ENCODE data around the gene EIF2D. TPM values are rescaled to one million over a fixed set of nuclear protein-coding genes. Genes with fewer than 3 reads are reported as not detected.

EIF2D gene
- total and polyA plus RNA-seq, 2 of the 13 experiments (the other 11 are each of a cell fraction or from before 2014, with no cell fraction given) = 45.1 to 64.9 TPM

- peak; percentile 36; the same call in 1 of the 2 replicates for TF ChIP-seq TARDBP (CRISPR knock-in tag; IDR thresholded peaks at IDR 0.05)
- 0 out of 2 replicates have a peak, but pooled peaks have one; percentile 30 for TF ChIP-seq MEF2D (CRISPR knock-in tag; IDR thresholded peaks at IDR 0.05)
- no peak for TF ChIP-seq ZBTB39 (CRISPR knock-in tag; IDR thresholded peaks at IDR 0.05)
- no peak for TF ChIP-seq POLR2AphosphoS5 (IDR thresholded peaks at IDR 0.05; ENCODE audit: low read depth, low read length)
- TF ChIP-seq ZNF232 (CRISPR knock-in tag; IDR thresholded peaks at IDR 0.05; ENCODE audit: borderline replicate concordance) = no peak
- no peak for TF ChIP-seq ZNF770 (CRISPR knock-in tag; IDR thresholded peaks at IDR 0.05)
- TF ChIP-seq HDAC1 (CRISPR knock-in tag; IDR thresholded peaks at IDR 0.05) = peak; percentile 48; the same call in 1 of the 2 replicates
- TF ChIP-seq MAFG (CRISPR knock-in tag; IDR thresholded peaks at IDR 0.05) = no peak
- TF ChIP-seq, protein P1, sequence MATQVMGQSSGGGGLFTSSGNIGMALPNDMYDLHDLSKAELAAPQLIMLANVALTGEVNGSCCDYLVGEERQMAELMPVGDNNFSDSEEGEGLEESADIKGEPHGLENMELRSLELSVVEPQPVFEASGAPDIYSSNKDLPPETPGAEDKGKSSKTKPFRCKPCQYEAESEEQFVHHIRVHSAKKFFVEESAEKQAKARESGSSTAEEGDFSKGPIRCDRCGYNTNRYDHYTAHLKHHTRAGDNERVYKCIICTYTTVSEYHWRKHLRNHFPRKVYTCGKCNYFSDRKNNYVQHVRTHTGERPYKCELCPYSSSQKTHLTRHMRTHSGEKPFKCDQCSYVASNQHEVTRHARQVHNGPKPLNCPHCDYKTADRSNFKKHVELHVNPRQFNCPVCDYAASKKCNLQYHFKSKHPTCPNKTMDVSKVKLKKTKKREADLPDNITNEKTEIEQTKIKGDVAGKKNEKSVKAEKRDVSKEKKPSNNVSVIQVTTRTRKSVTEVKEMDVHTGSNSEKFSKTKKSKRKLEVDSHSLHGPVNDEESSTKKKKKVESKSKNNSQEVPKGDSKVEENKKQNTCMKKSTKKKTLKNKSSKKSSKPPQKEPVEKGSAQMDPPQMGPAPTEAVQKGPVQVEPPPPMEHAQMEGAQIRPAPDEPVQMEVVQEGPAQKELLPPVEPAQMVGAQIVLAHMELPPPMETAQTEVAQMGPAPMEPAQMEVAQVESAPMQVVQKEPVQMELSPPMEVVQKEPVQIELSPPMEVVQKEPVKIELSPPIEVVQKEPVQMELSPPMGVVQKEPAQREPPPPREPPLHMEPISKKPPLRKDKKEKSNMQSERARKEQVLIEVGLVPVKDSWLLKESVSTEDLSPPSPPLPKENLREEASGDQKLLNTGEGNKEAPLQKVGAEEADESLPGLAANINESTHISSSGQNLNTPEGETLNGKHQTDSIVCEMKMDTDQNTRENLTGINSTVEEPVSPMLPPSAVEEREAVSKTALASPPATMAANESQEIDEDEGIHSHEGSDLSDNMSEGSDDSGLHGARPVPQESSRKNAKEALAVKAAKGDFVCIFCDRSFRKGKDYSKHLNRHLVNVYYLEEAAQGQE (IDR thresholded peaks at IDR 0.05; ENCODE audit: borderline replicate concordance in 1 of 2, low read depth in 1 of 2, low read length in 2 of 2) = peak in 1 of 2 experiments; percentile 11; a peak in 1 of 4 replicates
- TF ChIP-seq, protein P2, sequence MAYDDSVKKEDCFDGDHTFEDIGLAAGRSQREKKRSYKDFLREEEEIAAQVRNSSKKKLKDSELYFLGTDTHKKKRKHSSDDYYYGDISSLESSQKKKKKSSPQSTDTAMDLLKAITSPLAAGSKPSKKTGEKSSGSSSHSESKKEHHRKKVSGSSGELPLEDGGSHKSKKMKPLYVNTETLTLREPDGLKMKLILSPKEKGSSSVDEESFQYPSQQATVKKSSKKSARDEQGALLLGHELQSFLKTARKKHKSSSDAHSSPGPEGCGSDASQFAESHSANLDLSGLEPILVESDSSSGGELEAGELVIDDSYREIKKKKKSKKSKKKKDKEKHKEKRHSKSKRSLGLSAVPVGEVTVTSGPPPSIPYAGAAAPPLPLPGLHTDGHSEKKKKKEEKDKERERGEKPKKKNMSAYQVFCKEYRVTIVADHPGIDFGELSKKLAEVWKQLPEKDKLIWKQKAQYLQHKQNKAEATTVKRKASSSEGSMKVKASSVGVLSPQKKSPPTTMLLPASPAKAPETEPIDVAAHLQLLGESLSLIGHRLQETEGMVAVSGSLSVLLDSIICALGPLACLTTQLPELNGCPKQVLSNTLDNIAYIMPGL (CRISPR knock-in tag; IDR thresholded peaks at IDR 0.05; ENCODE audit: borderline replicate concordance in 1 of 2, low read depth in 1 of 2) = 0 out of 4 replicates have a peak, but pooled peaks of 1 of the 2 experiments have one; percentile 39
- no peak for TF ChIP-seq JDP2 (CRISPR knock-in tag; IDR thresholded peaks at IDR 0.05; ENCODE audit: borderline replicate concordance)
- TF ChIP-seq MED1 (CRISPR knock-in tag; IDR thresholded peaks at IDR 0.05) = peak; percentile 25; the same call in 1 of the 2 replicates
- TF ChIP-seq SNAPC2 (CRISPR knock-in tag; IDR thresholded peaks at IDR 0.05) = no peak
- no peak for TF ChIP-seq NFIC (IDR thresholded peaks at IDR 0.05; ENCODE audit: low read length)
- peak; percentile 67; the same call in 1 of the 2 replicates for TF ChIP-seq DPF2 (CRISPR knock-in tag; IDR thresholded peaks at IDR 0.05; ENCODE audit: borderline replicate concordance, low read depth)
- no peak for TF ChIP-seq FOXP1 (IDR thresholded peaks at IDR 0.05)
- peak; percentile 74 for TF ChIP-seq FOXP1 (CRISPR knock-in tag; IDR thresholded peaks at IDR 0.05)
- TF ChIP-seq REL (CRISPR knock-in tag; conservative IDR thresholded peaks at IDR 0.05) = no peak
- TF ChIP-seq NCOA2 (CRISPR knock-in tag; IDR thresholded peaks at IDR 0.05) = no peak
- TF ChIP-seq JARID2 (CRISPR knock-in tag; IDR thresholded peaks at IDR 0.05; ENCODE audit: insufficient replicate concordance) = no peak
- no peak for TF ChIP-seq RFX3 (CRISPR knock-in tag; IDR thresholded peaks at IDR 0.05)
Measured at GRCh38 chr1:206556047-206556749, 56.1 kb downstream of the EIF2D start (continued).
